CD4-positive, alpha-beta T cell treated with Interleukin-12 subunit alpha and Interleukin-12 subunit beta, for 1 hour (primary cell): ENCODE data around the gene GJC1.
"Not testable (repeated sequence)": the region's sequence is repeated elsewhere in the genome, so short reads cannot be mapped to it uniquely, and the experiment has no call there.

Experiments
- DNase-seq: peaks from one replicate; pipeline ENCODE4 v3.0.0-alpha.2; 2020

Gene GJC1

DNA sequence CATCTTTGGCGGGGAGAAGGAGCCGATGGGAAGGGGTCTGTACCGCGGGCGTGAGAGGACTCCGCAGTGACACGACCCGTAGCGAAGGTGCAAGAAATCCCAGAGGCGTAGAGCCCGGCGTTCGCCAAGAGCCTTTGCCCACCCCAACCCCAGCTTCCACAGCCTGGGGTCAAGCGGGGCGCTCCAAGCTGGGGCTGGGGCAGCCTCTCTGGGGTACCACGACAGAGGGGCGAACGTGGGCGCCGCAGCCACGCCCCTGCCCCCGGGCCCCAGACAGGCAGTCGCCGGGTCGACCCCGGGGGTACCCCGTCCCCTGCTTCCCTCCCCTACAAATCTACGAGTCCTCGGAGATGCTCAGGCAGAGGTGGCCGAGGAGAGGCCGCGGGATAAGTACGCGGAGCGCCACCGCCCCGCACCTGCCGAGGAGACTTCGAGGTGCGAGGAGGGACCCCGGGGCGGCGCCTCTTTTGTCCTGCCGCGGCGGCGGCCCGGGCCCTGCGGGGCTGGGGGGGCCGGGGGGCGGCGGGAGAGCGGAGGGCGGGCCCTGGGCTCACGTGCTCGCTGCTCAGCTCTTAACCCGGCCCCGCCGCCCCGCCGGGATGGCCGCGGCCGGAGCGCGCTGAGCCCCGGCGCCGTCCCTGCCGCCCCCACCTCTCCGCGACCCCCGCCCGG, 71.5 kb downstream of the GJC1 start, which contains the start of gene ADAM11:
TSS of gene ADAM11 (plus strand) at position 575 of the 672 bp plus-strand sequence. CDS start 212 bp downstream, outside the sequence.
- no peak for DNase-seq

DNA sequence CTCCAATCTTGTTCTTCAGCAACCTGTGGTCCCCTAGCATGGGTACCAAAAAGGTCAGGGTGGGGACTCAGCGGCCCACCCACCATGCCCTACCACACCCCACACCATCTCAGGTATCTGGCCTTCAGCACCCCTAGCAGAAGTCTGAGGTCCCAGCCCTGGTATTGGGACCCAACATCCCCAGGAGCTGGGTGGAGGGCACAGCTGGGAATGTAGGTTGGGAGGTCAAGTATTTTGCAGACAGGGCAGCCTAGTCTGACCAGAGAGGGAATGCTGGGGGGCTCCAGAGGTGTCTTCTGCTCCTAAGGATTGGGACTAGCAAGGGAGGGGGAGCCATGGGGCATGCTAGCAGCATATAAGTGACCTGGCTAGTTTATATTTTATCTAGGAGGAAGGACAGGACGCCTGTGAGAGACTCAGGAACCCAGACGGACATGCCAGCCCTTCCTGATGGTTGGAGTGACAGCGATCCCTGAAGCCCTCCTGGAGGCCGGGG, 72.1 kb downstream of the GJC1 start:
- DNase-seq: no peak

GRCh38 chr17:44757045-44757917, 72.8 kb downstream of the GJC1 start:
- DNase-seq: no peak

DNA sequence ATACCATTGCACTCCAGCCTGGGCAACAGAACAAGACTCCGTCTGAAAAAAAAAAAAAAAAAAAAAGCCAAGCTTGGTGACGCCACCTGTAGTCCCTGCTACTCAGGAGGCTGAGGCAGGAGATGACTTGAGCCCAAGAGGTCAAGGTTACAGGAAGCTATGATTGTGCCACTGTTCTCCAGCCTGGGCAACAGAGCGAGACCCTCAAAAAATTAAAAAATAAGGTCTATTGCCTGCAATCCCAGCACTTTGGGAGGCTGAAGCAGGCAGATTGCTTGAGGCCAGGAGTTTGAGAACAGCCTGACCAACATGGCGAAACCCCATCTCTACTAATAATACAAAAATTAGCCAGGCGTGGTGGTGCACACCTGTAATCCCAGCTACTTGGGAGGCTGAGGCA, 74.9 kb downstream of the GJC1 start:
- not testable (repeated sequence) for DNase-seq

DNA sequence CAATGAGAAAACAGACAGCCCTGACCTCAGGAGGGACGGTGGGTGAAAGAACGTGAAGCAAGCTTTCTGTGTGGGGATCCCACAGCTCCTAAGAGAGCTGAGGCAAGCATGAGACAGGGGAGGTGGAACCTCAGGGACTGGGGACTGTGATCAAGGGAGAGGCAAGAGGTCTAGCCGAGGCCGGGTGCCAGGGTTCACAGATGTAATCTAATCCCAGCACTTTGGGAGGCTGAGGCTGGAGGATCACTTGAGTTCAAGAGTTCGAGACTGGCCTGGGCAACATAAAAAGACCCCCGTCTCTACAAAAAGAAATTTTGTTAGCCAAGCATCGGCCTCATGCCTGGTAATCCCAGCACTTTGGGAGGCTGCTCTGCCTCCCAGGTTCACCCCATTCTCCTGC, 75.8 kb downstream of the GJC1 start:
- DNase-seq: no peak

DNA sequence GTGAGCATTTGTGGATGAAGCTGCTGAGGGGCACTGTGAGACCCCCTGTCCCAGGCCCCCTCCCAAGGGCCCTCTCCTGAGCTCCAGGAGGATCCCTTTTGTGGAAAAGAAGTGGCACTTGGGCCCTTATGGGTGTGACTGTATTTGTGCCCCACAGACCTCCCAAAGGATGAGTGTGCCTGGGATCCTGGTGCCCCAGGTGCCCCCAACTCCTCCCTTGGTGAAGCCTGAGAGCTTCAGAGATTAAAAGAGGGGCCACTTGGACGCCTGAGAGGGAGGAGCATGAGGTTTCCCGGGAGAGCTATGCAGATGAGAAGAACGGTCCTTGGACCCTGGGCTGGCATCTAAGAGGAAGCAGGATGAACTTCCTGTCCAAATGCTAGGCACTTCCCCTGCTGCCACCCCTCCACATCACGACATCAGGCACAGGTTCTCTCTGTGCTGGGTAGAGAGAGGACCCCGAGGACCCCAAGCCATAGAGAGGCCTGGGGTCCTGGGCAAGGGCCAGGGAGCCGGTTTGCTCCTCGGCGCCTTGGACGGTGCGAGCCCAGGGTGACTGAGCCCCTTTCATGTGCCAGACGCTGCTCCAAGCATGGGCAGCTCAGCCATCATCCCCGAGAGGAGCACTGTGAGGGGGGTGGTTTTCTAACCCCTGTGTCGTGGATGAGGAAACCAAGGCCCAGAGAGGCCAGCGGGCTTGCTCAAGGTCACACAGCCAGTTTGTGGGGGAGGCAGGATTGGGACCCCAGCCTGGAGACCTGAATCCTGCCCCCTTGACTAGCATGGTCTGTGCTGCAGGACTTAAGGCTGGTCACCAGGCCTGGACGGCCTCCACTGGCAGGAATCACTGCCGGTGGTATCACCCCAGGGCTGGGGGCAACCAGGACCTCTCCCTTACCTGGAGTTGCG, 76.9 kb downstream of the GJC1 start:
- no peak for DNase-seq

DNA sequence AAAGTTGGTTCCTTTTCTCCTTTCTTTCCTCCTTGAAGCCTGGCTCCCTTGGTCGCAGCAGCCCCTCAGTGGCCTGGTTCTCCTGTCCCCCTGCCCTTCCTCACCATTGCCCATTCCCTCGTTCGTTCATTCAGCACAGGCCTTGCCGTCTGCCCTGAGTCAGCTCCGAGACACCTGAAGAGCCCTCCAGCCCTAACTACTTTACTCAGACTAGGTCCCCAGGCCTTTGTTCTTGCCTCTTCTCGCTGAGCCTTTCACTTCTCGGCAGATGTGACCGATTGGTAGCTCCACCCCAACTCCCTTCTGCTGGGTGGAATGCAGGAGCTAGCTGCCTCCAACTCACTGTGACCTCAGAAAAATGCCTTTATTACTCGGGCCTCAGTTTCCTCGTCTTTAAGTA, 78.3 kb downstream of the GJC1 start:
- no peak for DNase-seq

DNA sequence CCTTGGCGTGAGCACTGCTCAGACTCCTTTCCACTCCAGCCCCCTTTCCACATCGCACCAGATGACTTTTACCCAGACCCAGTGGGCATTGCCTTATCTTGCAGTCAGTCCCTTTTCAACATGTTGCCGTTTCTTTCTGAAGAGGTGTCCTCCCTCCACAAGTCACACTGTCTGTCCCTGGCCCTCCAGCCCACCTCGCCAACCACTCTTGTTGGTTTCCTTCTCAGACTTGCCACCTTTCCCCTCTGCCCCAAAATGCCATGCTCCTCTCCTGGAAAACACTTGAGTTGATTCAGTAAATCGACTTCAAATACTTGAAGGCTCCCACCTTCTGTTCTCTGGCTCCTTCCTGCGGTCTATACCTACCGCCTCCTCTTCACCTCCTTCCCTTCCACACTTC, 78.8 kb downstream of the GJC1 start:
- DNase-seq: no peak

DNA sequence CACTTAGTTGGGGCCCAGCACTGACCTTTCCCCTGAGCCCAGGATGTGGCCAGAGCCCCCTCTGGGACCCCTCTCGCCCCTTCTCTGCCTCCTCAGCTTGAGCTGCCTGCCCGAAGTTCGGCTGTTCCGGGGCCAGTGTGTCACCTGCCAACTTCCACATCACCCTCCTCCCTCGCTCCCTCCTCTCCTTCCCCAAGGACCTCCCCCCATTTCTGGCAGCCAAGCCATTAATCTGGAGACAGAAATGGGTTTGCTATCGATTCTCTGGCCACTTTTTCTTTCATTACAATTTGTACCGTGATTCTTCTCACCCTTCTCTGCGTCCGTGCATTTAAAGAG, 80.1 kb downstream of the GJC1 start:
- no peak for DNase-seq

- no peak for DNase-seq
Observed at GRCh38 chr17:44749076-44749979, 80.8 kb downstream of the GJC1 start.
